ENCODE data around the gene FAM219A. TPM values are rescaled to one million over a fixed set of nuclear protein-coding genes. Genes with fewer than 3 reads are reported as not detected.

The FAM219A gene
- total and polyA plus RNA-seq, 7 donors, result 3.0 to 10.2 (median 7.9) TPM

DNA sequence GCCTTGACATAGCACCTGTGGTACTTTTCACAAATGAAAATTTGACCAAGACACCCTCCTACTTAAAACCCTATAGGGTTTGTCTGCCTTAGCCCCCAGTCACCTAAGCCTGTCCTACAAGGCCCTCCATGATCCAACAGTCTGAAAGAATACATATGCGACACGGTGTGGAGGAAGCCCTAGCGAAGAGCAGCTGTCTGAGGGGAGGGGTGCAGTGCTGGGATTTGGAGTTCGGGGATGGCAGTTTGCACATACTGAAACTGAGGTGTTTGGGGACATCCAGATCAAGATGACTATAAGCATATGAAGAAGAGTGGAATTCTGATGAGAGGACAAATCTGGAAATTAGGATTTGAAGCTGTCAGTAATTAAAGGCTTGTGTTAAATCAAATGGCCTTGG lies 74.5 kb downstream of the FAM219A start:
- 83 to 94% methylated on average over 4 of the region's 4 CpGs for whole genome bisulfite sequencing, 2 donors
- Histone ChIP-seq H3K4me3 (no peak overlapping the region), H3K4me1 (peaks cover 0 to 29% (median 24%) of the 10 kb centered on the region in 4 donors), H3K9me3 (no peaks in the 10 kb centered on the region), H3K36me3 (no peaks in the 10 kb centered on the region), H3K27ac (no peak overlapping the region), H3K27me3 (no peaks in the 10 kb centered on the region)
- intact Hi-C loops (cut with DNase I), result no loop called here
- no peak for DNase-seq
- TF ChIP-seq, protein P1, sequence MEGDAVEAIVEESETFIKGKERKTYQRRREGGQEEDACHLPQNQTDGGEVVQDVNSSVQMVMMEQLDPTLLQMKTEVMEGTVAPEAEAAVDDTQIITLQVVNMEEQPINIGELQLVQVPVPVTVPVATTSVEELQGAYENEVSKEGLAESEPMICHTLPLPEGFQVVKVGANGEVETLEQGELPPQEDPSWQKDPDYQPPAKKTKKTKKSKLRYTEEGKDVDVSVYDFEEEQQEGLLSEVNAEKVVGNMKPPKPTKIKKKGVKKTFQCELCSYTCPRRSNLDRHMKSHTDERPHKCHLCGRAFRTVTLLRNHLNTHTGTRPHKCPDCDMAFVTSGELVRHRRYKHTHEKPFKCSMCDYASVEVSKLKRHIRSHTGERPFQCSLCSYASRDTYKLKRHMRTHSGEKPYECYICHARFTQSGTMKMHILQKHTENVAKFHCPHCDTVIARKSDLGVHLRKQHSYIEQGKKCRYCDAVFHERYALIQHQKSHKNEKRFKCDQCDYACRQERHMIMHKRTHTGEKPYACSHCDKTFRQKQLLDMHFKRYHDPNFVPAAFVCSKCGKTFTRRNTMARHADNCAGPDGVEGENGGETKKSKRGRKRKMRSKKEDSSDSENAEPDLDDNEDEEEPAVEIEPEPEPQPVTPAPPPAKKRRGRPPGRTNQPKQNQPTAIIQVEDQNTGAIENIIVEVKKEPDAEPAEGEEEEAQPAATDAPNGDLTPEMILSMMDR (IDR thresholded peaks at IDR 0.05), result no peak
- TF ChIP-seq POLR2AphosphoS5 (IDR thresholded peaks at IDR 0.05), result no peak
- no peak for TF ChIP-seq POLR2A (IDR thresholded peaks at IDR 0.05)

DNA sequence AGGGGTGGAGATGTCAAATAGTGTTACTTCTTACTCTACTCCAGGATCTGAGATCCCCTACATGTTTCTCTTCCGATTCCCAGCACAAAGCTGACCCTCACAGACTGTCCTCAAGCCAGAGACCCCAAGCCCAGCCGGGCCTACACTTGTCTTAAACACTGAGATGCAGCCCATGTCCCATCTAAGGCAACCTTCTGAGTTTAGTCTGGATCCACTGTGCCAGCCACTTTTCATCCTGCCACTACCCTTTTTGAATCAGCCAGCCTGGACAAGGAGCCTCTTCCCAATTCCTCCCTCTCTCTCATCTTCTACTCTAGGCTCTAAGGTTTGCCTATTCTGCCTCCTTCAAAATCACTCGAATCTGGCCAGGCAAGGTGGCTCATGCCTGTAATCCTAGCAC lies 75.5 kb downstream of the FAM219A start:
- H3K9me3 ChIP-seq, result no peaks in the 10 kb centered on the region
- H3K4me3 ChIP-seq, result no peak overlapping the region
- intact Hi-C loops (cut with DNase I), result no loop called here
- 91 to 93% methylated on average over 3 of the region's 3 CpGs for WGBS, 2 donors
- no peaks in the 10 kb centered on the region for H3K36me3 ChIP-seq
- peaks cover 0 to 31% (median 25%) of the 10 kb centered on the region in 4 donors for H3K4me1 ChIP-seq
- TF ChIP-seq POLR2AphosphoS5 (IDR thresholded peaks at IDR 0.05), result no peak
- no peak for TF ChIP-seq EP300 (IDR thresholded peaks at IDR 0.05)
- TF ChIP-seq, protein P1 (IDR thresholded peaks at IDR 0.05), result no peak
- TF ChIP-seq POLR2A (IDR thresholded peaks at IDR 0.05), result no peak
- H3K27me3 ChIP-seq, result no peaks in the 10 kb centered on the region
- no peak overlapping the region for H3K27ac ChIP-seq
- no peak for DNase-seq

DNA sequence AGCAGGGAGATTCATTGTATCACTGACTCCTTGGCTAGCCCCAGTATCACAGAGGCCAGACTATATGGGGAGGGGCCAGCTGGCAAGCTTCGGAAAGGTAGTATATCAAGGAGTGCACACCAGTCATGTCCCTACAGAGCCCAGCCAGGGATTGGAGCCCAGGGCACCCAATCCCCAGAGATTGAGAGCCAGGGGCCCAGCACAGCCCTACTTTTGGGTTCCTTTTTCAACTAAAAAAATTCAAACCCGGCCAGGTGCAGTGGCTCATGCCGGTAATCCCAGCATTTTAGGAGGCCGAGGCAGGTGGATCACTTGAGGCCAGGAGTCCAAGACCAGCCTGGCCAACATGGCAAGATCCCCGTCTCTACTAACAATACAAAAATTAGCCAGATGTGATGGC lies 76.3 kb downstream of the FAM219A start:
- DNase-seq, result no peak
- Histone ChIP-seq H3K9me3 (no peaks in the 10 kb centered on the region), H3K4me1 (peaks cover 0 to 38% (median 32%) of the 10 kb centered on the region in 4 donors), H3K27ac (no peak overlapping the region), H3K36me3 (no peaks in the 10 kb centered on the region), H3K27me3 (no peaks in the 10 kb centered on the region), H3K4me3 (no peak overlapping the region)
- TF ChIP-seq EP300 (IDR thresholded peaks at IDR 0.05) (no peak), POLR2AphosphoS5 (IDR thresholded peaks at IDR 0.05) (no peak), POLR2A (IDR thresholded peaks at IDR 0.05) (no peak)
- TF ChIP-seq, protein P1 (IDR thresholded peaks at IDR 0.05), result no peak
- intact Hi-C loops (cut with DNase I), result no loop called here
- WGBS, 2 donors, result 87 to 94% methylated on average over 5 of the region's 5 CpGs

DNA sequence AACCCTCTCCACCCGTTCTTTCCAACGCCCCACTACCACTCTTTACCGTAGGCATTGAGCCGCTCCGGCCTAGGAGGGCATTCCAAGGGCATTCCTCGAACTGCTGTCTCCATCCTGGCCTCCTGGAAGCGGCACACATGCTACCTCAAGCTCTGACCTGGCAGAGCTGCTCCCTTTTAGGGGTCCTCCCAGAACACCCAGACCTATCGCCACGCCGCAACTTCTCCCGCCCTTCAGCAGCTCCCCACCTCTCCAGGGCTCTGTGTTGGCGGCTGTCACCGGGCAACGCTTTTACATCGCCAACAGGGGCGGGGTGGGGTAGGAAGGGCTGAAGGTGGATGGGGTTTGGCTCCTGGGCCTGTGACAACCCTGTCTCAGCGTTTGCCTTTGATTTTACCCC lies 77.0 kb downstream of the FAM219A start:
- peak overlapping the region; percentile 65 to 92 (median 82) for H3K27ac ChIP-seq
- peaks cover 0 to 39% (median 33%) of the 10 kb centered on the region in 4 donors for H3K4me1 ChIP-seq
- intact Hi-C loops (cut with DNase I), result loop anchor here (2.0 kb wide), 2 partner anchors 203 to 255 kb away; partner anchors contain the start of genes DCAF12 and UBAP1
- no peak for TF ChIP-seq POLR2A (IDR thresholded peaks at IDR 0.05)
- TF ChIP-seq EP300 (IDR thresholded peaks at IDR 0.05), result no peak
- no peak for TF ChIP-seq POLR2AphosphoS5 (IDR thresholded peaks at IDR 0.05)
- TF ChIP-seq, protein P1 (IDR thresholded peaks at IDR 0.05), result no peak
- peak; percentile 70 for DNase-seq
- H3K27me3 ChIP-seq, result no peaks in the 10 kb centered on the region
- no peaks in the 10 kb centered on the region for H3K36me3 ChIP-seq
- whole genome bisulfite sequencing, 2 donors, result 7 to 33% methylated on average over 17 of the region's 17 CpGs
- H3K4me3 ChIP-seq, result peak overlapping the region; percentile 35 to 56 (median 53)
- no peaks in the 10 kb centered on the region for H3K9me3 ChIP-seq
